ENCODE data around the gene SCN8A.
A peak's percentile ranks its signal among the peaks of the same experiment; 100 is the strongest.
"Not testable (repeated sequence)": the region's sequence is repeated elsewhere in the genome, so short reads cannot be mapped to it uniquely, and the experiment has no call there.

The SCN8A gene

GRCh38 chr12:51829011-51829481 lies 238.0 kb downstream of the SCN8A start:
- H3K27ac ChIP-seq (ENCODE audit: low read length): no peak overlapping the region

DNA sequence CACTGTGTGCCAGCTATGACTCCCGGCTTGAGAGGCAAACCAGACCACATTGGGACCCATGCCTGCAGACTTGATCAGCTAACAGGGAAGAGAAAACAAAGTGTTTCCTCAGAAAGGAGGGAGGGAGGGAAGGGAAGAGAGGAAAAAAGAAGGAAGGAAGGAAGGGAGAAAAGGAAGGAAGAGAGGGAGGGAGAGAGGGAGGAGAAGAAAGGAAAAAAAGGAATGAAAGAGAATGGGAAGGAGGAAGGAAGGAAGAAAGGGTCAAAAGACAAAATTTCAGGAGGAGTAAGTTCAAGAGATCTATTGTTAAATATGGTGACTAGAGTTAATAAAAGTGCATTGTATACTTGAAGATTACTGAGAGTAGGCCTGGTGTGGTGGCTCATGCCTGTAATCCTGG lies 238.6 kb downstream of the SCN8A start:
- no peak for DNase-seq
- Histone ChIP-seq H3K9me3 (replicated peaks; ENCODE audit: insufficient read depth, low read length) (no peaks in the 10 kb centered on the region), H3K9ac (ENCODE audit: low read length) (no peak overlapping the region), H3K36me3 (replicated peaks; ENCODE audit: insufficient read depth, low read length) (no peaks in the 10 kb centered on the region), H3K4me3 (ENCODE audit: low read length) (no peak overlapping the region), H3K9me2 (replicated peaks; ENCODE audit: insufficient read depth, low read length) (no peaks in the 10 kb centered on the region), H4K20me1 (ENCODE audit: insufficient read depth, low read length) (no peaks in the 10 kb centered on the region), H3K4me1 (ENCODE audit: low read length) (peaks cover 24% of the 10 kb centered on the region), H3K27ac (ENCODE audit: low read length) (no peak overlapping the region), H3K79me2 (ENCODE audit: low read length) (no peaks in the 10 kb centered on the region), H3K27me3 (replicated peaks; ENCODE audit: insufficient read depth, low read length) (peaks cover 67% of the 10 kb centered on the region), H3K4me2 (ENCODE audit: low read depth, low read length) (no peak overlapping the region), H3F3A (ENCODE audit: insufficient read depth, low read length) (0 out of 2 replicates have a peak, but pooled peaks cover 6% of the 10 kb centered on the region), H2AFZ (ENCODE audit: low read length) (no peak overlapping the region)
- no peak for TF ChIP-seq EZH2 (optimal IDR thresholded peaks at IDR 0.05; ENCODE audit: low read depth, low read length)
- no peak for TF ChIP-seq CTCF (IDR thresholded peaks at IDR 0.05; ENCODE audit: low read length)
- no peak for TF ChIP-seq EZH2phosphoT487 (IDR thresholded peaks at IDR 0.05; ENCODE audit: low read length)

More at GRCh38 chr12:51829011-51829481, 238.0 kb downstream of the SCN8A start:
- peaks cover 24% of the 10 kb centered on the region for H3K4me1 ChIP-seq (ENCODE audit: low read length)
- no peak for TF ChIP-seq CTCF (IDR thresholded peaks at IDR 0.05; ENCODE audit: low read length)
- TF ChIP-seq EZH2 (optimal IDR thresholded peaks at IDR 0.05; ENCODE audit: low read depth, low read length): no peak
- TF ChIP-seq EZH2phosphoT487 (IDR thresholded peaks at IDR 0.05; ENCODE audit: low read length): no peak
- H3F3A ChIP-seq (ENCODE audit: insufficient read depth, low read length): 0 out of 2 replicates have a peak, but pooled peaks cover 6% of the 10 kb centered on the region
- no peaks in the 10 kb centered on the region for H3K79me2 ChIP-seq (ENCODE audit: low read length)
- no peaks in the 10 kb centered on the region for H3K9me2 ChIP-seq (replicated peaks; ENCODE audit: insufficient read depth, low read length)
- H4K20me1 ChIP-seq (ENCODE audit: insufficient read depth, low read length): no peaks in the 10 kb centered on the region
- H3K9ac ChIP-seq (ENCODE audit: low read length): no peak overlapping the region
- DNase-seq: no peak
- H3K4me2 ChIP-seq (ENCODE audit: low read depth, low read length): no peak overlapping the region
- H3K27me3 ChIP-seq (replicated peaks; ENCODE audit: insufficient read depth, low read length): peaks cover 66% of the 10 kb centered on the region
- no peaks in the 10 kb centered on the region for H3K36me3 ChIP-seq (replicated peaks; ENCODE audit: insufficient read depth, low read length)
- H3K4me3 ChIP-seq (ENCODE audit: low read length): no peak overlapping the region
- no peaks in the 10 kb centered on the region for H3K9me3 ChIP-seq (replicated peaks; ENCODE audit: insufficient read depth, low read length)
- H2AFZ ChIP-seq (ENCODE audit: low read length): no peak overlapping the region

GRCh38 chr12:51831817-51832216 lies 240.8 kb downstream of the SCN8A start:
- not testable (repeated sequence) for H2AFZ ChIP-seq (ENCODE audit: low read length); H3K9ac ChIP-seq (ENCODE audit: low read length); H4K20me1 ChIP-seq (ENCODE audit: insufficient read depth, low read length); H3K9me2 ChIP-seq (replicated peaks; ENCODE audit: insufficient read depth, low read length); DNase-seq; H3K4me2 ChIP-seq (ENCODE audit: low read depth, low read length); H3K36me3 ChIP-seq (replicated peaks; ENCODE audit: insufficient read depth, low read length); H3K4me3 ChIP-seq (ENCODE audit: low read length); H3K27ac ChIP-seq (ENCODE audit: low read length); H3K9me3 ChIP-seq (replicated peaks; ENCODE audit: insufficient read depth, low read length); H3F3A ChIP-seq (ENCODE audit: insufficient read depth, low read length); H3K79me2 ChIP-seq (ENCODE audit: low read length)
- Histone ChIP-seq H3K27me3 (replicated peaks; ENCODE audit: insufficient read depth, low read length) (peaks cover 84% of the 10 kb centered on the region), H3K4me1 (ENCODE audit: low read length) (peaks cover 24% of the 10 kb centered on the region)

GRCh38 chr12:51832354-51833107 lies 241.5 kb downstream of the SCN8A start:
- Histone ChIP-seq H3K27ac (ENCODE audit: low read length) (no peak overlapping the region), H3K4me3 (ENCODE audit: low read length) (no peak overlapping the region), H3K36me3 (replicated peaks; ENCODE audit: insufficient read depth, low read length) (no peaks in the 10 kb centered on the region), H3K79me2 (ENCODE audit: low read length) (no peaks in the 10 kb centered on the region), H3K4me1 (ENCODE audit: low read length) (peaks cover 24% of the 10 kb centered on the region), H3F3A (ENCODE audit: insufficient read depth, low read length) (0 out of 2 replicates have a peak, but pooled peaks cover 6% of the 10 kb centered on the region), H3K4me2 (ENCODE audit: low read depth, low read length) (peak overlapping the region; percentile 42; the same call in 1 of the 2 replicates), H3K9me3 (replicated peaks; ENCODE audit: insufficient read depth, low read length) (no peaks in the 10 kb centered on the region), H3K27me3 (replicated peaks; ENCODE audit: insufficient read depth, low read length) (peaks cover 88% of the 10 kb centered on the region), H3K9ac (ENCODE audit: low read length) (no peak overlapping the region), H4K20me1 (ENCODE audit: insufficient read depth, low read length) (no peaks in the 10 kb centered on the region), H3K9me2 (replicated peaks; ENCODE audit: insufficient read depth, low read length) (no peaks in the 10 kb centered on the region), H2AFZ (ENCODE audit: low read length) (no peak overlapping the region)
- DNase-seq: peak; percentile 63
- TF ChIP-seq EZH2phosphoT487 (IDR thresholded peaks at IDR 0.05; ENCODE audit: low read length) (no peak), CTCF (IDR thresholded peaks at IDR 0.05; ENCODE audit: low read length) (no peak), EZH2 (optimal IDR thresholded peaks at IDR 0.05; ENCODE audit: low read depth, low read length) (no peak)

Measured in MM.1S (cell line).